HG03442 (cell line): ENCODE data around the gene INPP5D.
"Not testable (repeated sequence)": the region's sequence is repeated elsewhere in the genome, so short reads cannot be mapped to it uniquely, and the experiment has no call there.

Experiments
- ATAC-seq: cut with Tn5 transposase; IDR thresholded peaks from one replicate; pipeline ENCODE4 v1.9.1; 2021; ENCODE audit warnings: mild to moderate bottlenecking, moderate library complexity; ENCODE audit not compliant: unreplicated experiment

Gene INPP5D

DNA sequence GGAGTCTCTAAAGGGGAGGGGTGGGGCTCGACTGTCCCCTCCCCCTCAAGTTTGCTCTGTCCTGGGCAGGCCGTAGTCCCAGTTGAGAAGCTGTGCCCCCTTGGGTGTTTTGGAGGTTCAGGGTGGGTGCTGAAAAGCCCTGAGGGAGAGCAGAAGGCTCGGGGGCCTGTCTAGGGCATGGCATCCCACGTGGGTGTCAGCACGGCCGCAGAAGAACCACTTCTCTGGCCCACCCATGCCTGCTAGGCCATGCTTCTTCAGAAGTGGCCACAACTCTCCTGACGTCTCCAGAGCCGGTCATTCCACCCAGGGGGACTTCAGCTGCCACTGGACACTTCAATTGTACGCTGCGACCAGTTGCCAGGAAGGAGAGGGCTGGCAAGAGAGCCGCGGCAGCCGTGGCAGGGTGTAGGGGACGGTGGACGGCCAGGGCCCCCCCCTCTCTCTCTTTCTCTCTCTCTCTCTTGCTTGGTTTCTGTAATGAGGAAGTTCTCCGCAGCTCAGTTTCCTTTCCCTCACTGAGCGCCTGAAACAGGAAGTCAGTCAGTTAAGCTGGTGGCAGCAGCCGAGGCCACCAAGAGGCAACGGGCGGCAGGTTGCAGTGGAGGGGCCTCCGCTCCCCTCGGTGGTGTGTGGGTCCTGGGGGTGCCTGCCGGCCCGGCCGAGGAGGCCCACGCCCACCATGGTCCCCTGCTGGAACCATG, at the start of gene INPP5D:
TSS of gene INPP5D (plus strand) at position 546 of the 704 bp plus-strand sequence. CDS start at position 683, 137 bp downstream.
- peak; percentile 28 for ATAC-seq

DNA sequence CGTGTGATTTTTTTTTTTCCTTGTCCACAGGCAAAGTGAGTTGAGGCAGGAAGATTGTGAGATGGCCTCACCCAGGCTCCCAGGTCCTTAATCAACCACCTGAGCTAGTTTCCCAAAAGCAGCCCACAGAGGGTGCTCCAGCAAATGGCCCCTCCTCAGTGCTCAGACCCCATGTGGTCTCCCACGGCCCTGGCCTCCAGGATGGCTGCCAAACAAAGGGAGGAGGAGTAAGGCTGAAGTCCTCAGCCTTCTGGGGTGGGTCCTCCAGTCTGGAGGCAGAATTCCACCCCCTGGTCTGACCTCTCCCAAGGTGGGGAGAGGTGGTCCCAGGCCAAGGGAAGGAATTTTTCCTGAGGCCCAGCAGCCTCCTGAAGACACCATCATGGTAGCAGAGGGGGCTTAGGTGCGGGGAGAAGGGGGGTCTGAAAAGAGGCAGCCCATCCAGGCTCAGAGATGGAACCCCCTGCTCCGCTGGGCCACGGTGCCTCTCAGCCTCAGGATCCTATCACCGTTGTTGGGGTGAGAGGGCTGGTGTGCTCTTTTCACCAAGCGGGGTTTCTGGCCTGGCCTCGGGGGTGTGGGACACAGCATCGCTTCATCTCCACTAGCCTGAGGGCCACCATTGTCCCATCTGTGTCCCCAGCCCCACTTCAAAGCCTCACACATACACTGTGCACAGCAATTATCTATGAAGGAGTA, 49.4 kb upstream of the INPP5D start:
- ATAC-seq: no peak

DNA sequence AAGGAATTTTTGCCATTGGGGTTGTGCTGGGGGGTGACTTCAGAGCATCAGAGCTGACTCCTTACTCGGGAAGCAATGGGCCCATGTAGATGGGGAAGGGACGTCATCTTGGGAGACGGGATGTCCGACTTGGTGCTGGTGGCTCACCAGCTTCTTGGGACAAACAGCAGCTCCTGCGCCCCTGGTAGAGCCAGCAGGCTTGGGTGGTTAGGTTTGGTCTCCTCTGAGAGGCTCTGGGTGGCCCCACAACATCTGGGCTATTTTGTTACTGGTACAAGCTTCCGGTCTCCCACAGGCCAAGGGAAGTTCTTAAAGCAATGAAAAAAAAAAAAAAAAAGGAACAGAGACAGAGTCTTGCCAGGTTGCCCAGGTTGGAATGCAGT, 48.9 kb upstream of the INPP5D start:
- ATAC-seq: no peak

DNA sequence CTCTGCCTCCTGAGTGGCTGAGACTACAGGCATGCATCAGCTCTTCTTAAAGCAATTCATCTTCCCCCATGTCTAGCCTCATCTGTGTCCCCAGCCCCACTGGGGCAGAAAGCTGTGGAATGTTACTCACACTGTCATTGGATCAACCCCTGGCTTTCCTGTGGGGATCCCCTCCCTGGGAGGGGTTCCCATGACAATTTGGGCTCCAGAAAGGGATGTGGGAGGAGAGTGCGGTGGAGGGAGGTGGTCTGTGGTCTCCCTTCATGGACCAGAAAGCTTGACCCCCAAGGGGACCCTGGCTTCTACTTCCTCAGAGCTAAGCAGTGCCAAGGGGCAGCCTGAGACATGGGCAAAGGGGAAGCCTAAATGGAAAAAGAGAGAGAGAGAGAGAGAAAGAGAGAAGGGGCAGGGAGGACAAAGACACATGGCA, 48.4 kb upstream of the INPP5D start:
- no peak for ATAC-seq

DNA sequence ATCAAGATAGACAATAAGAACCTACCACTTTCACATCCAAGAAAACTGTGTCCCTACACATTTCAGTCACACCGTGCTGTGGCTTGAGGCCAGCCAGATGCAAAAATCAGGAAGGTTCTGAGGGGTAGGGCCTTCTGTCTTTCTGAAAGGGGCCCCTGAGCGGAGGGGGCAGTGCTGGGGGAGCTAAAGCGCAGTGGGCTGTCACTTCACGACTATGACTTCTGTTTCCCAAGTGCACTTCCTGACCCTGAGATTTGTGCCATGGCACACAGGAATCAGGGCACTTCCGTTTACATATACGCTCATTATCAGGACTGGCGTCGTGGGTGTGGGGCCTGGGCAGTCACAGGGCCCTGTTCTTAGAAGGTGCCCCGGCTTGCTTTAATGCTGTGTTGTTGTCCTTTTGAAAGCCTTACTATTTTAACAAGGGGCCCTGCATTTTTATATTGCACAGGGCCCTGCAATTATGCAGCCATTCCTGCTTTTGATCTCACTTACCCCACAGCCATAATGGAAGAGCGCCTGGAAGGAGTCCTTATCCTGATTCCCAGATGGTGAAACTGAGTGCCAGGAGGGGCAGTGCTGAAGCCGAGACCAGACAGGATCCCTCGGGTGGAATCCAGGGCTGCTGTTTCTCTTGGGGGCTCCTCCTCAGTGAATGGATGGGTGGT, 47.7 kb upstream of the INPP5D start:
- no peak for ATAC-seq

DNA sequence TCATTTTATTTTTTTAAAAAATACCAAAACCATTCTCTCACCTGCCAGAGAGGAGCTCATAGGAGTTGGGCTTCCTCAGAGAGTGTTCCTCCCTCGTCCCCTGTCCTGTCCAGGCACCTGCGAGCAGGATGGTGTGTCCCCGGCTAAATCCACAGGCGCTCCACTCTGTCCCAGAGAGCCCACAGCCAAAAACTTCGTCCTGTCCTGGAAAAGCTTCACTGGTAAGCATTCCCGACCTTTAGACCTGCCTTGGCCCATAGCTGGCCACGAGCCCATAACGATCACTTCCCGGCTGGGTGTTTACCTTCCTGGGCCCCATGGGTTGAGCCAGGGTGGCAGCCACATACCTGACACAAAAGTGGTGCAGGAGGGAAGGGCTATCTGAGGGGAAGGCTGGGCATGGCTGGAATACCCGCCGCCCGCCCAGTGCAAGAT, 47.1 kb upstream of the INPP5D start, which contains the start of gene NGEF:
TSS of gene NGEF (minus strand) at position 230 of the 435 bp plus-strand sequence. CDS start 38,366 bp downstream, outside the sequence.
- no peak for ATAC-seq

DNA sequence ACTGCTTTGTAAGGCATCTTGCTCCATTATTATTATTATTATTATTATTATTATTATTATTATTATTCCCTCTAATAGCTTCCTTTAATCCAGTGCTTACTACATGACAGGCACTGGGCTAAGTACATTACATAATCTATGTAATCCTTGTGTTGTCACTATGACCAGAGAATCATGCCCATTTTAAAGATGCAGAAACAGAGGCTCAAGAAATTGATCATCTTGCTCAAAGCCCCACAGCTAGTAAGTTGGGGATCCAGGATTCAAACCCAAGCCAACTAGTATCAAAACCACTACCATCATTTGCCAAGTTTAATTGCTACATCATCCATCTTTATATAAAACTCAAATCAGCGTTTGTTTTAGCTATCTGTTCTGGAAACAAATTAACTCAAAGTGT, 46.5 kb upstream of the INPP5D start:
- ATAC-seq: no peak

DNA sequence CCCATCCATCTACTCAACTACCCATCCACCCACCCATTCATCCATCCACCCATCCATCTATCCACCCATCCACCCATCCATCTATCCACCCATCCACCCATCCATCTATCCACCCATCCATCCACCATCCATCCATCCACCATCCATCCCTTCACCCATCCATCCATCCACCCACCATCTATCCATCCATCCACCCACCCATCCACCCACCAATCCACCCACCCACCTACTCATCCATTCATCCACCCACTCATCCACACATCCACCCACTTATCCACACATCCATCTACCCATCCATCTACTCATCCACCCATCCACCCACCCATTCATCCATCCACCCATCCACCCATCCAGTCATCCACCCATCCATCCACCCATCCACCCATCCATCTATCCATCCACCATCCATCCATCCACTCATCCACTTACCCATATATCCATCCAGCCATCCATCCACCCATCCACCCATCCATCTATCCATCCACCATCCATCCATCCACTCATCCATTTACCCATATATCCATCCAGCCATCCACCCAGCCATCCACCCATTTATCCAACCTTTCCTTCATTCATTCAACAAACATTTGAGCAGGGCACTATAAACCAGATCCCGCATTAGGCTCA, 45.0 kb upstream of the INPP5D start:
- ATAC-seq: no peak

DNA sequence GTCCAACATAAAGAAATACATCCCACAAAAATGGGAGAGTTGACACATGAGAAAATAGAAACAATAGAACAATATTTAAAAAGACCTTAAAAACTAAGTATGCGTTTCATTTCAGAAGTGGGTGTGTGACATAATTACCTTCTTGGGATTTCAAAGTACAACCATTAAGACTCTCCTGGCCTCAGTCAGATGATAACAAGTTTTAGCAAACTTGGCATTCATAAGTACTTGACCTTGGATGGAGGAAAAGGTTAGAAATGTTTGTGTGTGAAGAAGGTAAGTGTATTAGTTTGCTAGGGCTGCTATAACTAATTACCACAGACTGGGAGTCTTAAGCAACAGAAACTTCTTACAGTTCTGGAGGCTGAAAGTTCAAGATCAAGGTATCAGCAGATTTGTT, 42.2 kb upstream of the INPP5D start:
- no peak for ATAC-seq

DNA sequence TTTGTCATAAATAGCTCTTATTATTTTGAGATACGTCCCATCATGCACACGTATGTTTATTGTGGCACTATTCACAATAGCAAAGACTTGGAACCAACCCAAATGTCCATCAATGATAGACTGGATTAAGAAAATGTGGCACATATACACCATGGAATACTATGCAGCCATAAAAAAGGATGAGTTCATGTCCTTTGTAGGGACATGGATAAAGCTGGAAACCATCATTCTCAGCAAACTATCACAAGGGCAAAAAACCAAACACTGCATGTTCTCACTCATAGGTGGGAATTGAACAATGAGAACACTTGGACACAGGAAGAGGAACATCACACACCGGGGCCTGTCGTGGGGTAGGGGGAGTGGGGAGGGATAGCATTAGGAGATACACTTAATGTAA, 40.5 kb upstream of the INPP5D start:
- not testable (repeated sequence) for ATAC-seq

DNA sequence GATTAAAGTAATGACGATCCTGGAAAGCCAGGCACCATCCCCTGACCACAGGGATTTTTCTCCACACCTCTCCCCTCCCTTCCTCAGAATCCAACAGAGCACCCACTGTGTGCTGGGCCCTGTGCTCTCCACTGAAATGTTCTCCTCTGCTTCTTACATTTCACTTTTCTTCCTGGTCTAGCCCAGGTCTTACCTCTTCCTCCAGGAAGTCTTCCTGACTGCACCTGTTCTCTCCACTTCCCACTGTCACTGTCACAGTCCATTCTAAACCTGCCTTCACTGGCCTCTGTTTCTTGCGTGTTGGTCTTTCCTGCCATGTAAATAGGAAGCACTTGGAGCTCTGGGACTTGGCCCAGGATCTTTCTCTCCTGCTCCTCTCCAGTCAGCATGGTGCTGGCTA, 39.7 kb upstream of the INPP5D start:
- no peak for ATAC-seq

DNA sequence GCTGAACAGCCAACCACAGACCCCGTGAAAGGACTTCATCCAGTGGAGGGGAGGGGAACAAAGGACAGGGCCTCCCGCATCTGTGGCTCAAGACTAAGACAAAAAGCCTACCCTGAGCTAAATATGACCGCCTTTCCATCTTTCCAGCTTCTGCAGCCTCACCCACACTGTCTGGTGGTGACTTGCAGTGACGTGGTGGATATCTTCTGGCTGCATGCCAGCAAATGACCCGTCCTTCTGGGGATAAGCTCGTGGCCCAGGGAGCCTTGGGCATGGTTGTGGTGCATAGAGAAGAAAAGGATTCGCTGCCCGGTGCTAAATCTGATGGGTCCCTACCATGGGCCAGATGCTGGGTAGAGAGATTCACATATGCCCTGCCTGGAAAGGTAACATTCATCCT, 38.4 kb upstream of the INPP5D start:
- no peak for ATAC-seq

DNA sequence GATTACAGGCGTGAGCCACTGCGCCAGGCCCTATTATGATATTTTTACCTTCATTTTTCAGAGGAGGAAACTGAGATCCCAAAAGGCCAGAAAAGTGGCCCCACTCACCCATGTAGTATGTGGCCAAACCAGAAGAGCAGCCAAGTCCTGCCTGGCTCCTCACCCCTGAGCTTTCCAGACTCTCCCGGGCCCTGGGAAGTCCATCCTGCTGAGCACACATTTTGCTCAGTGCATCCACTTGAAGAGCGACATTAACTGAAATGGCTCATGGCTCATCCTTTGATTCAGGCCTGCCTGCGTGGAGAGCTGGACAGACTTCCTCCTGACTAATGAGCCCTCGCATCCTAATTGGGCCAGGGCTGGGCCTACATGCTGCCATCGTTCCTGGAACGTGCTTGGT, 37.6 kb upstream of the INPP5D start:
- ATAC-seq: no peak

DNA sequence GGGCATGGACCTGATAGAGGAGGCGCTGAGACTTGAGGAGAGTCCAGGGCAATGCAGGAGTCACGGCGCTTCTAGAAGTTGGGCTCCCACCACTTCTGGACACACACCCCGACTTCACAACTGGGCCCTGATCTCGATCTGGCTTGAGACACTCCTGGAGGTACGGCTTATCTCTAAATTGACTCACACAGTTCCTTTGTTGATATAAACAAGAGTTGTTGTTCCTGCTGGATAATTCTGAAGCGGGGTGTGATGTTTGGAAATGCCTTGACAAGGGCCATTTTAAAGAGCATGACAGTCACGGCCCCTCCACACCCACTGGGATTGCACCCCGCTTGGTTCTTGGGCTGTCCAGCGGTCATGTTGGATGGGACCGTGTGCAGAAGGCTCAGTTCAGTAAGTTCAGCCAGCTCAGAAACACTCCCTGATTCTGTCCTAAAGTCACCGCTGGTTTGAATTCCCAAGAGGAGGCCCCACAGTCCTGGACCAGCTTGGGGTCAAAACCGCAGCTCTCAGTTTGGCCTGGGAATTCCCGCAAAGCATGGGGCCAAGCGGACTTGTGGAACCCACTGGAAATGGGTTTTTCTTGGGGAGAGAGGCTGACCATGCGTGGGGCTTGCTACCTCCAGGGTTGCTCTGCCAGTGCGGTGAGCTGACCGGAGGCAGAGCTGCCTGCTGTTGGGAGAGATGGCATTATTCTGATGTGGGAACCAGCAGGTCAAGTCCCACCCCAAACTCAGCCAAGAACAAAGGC, 37.0 kb upstream of the INPP5D start:
- ATAC-seq: no peak

DNA sequence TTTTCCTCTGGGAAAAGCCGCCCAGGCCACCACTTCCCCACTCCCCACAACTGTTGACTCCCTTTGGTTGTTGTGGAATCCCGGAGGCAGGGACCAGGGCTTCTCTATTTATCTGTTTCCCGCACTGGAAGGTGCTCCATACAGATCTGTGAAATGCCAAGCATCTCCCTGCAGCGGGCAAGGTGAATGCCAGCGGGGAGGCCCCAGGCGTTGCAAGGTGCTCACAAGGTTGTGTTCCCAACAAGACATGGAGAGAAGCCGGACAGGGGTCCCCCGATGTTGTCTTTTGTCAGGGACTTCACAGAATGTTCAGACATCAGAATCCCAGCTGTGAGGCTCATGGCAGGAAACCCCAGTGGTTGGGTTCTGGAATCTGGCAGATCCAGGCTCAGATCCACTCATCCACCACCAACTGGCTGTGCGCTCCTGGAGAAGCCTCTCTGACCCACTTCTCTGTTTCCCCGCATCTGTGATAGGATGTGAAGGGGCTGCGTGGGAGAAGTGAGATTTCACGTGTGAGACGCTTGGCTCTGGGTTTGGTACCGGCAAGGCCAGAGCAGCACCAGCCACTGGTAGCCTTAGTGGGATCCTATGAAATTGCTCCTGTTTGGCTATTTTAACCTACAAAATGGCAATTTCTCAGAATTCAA, 36.3 kb upstream of the INPP5D start:
- ATAC-seq: no peak

DNA sequence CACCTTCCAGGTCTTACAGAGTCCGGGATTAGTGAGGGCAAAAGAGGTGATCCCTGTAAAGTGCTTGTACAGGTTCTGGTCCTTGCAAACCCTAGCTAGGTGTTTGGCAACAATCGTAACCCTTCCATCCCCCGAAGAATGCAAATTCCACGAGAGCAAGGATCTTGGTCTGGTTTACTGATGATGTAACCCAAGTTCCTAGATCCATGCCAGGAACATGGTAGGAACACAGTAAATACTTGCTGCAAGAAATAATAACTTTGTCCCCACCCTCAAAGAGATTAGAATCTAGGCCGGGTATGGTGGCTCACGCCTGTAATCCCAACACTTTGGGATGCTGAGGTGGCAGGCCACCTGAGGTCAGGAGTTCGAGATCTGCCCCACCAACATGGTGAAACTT, 34.4 kb upstream of the INPP5D start:
- no peak for ATAC-seq

DNA sequence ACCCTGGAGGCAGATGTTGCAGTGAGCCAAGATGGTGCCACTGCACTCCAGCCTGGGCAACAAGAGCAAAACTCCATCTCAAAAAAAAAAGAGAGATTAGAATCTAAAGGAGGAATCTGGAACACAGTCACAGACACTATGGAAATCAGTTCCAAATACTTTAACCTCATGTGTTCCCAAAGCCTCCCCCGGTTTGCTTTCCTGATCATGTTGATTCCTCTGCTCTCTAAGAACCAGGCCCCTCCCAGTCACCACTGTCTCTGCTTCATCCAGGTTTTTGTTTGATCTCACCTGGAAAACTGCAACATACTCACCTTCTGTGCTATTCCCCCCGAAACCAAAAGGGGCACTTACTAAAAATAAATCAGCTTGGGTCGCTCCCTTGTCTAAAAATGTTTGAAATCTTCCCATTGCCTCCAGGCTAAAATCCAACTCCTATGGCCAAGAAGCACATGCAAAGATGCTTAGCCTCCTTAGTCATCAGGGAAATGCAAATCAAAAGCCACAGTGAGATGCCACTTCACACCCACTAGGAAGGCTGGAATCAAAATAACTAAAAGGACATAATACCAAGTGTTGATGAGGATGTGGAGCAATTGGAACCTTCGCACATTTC, 33.8 kb upstream of the INPP5D start:
- no peak for ATAC-seq

DNA sequence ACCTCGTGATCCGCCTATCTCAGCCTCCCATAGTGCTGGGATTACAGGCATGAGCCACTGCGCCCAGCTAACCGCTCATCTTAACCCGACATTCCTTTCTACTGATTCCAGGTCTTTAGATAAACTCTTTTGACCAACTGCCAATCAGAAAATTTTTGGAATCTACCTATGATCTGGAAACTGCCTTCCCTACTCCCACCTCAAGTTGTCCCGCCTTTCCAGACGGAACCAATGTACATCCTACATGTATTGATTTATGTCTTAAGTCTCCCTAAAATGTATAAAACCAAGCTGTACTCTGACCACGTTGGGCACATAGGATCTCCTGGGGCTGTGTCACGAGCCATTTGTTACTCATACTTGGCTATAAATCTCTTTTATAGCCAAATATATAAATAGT, 30.8 kb upstream of the INPP5D start:
- no peak for ATAC-seq

DNA sequence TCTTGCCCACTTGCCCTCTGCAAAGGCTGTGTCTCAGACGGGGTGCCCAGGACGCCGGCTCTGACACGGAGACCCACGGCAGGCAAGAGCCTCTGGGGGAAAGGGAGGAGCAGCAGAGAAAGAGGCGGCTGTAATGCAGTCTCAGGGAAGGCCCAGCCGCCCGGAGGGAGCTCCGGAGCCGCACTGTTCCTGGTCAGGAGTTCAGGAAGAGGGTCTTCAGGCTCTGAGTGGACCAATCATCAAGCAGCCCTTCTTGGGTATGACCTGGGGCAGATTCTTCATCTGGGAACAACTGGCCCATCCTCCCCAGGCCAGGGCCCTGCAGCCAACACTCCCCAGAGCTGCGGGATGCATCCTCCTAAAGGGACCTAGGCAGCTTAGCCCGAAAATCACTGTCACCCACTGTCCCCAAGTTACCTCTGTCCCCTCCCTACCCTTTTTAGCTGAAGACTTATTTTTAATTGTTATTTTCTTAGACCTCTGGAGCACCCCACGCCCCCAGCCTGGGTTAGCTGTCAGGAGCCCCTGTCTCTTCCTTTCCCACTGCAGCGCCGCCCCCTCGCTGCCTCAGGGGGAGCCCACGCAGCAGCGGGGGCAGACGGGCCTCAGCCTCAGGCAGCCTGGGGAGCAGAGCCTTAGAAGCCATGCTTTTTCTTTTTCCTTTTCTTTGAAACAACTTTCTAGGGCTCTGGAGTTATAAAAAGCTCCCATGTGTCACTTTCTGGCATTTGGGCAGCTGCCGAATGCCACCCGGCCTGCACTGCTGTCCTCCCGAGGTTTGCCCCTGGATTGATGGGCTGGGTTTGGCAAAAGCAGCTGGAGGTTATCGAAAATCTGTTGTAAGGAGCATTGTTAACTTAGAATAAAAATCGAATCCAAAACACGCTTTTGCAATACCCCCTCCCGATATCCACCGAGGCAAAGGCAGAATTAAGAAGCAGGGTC, 28.3 kb upstream of the INPP5D start:
- ATAC-seq: no peak
